Measurements from ENCODE around the gene LMX1B. TPM values are rescaled to one million over a fixed set of nuclear protein-coding genes. Genes with fewer than 3 reads are reported as not detected.

Gene LMX1B
- polyA plus RNA-seq, 1 of the 3 experiments (the other 2 are of a cell fraction) = not detected

GRCh38 chr9:126733005-126733404 lies 119.3 kb downstream of the LMX1B start:
- 32% methylated on average over 3 of the region's 3 CpGs for WGBS (ENCODE audit: low lambda C conversion rate)
- H3K9me3 ChIP-seq = 0 out of 2 replicates have a peak, but pooled peaks cover 5% of the 10 kb centered on the region
- DNase-seq = no peak
- TF ChIP-seq TCF12 (IDR thresholded peaks at IDR 0.05) (no peak), RAD21 (IDR thresholded peaks at IDR 0.05; ENCODE audit: low read length) (no peak), PBX3 (IDR thresholded peaks at IDR 0.05) (no peak), YY1 (IDR thresholded peaks at IDR 0.05; ENCODE audit: low read depth) (no peak), REST (IDR thresholded peaks at IDR 0.05; ENCODE audit: low read depth, low read length) (no peak), FOXJ3 (CRISPR knock-in tag; IDR thresholded peaks at IDR 0.05) (no peak), EZH2phosphoT487 (IDR thresholded peaks at IDR 0.05; ENCODE audit: borderline replicate concordance, low read depth) (no peak)
- no peaks in the 10 kb centered on the region for H4K20me1 ChIP-seq (ENCODE audit: insufficient read depth)
- H2AFZ ChIP-seq (ENCODE audit: low read depth) = no peak overlapping the region
- no peaks in the 10 kb centered on the region for H3K9me2 ChIP-seq
- no peak overlapping the region for H3K9ac ChIP-seq
- H3F3A ChIP-seq (replicated peaks; ENCODE audit: insufficient read depth) = no peaks in the 10 kb centered on the region
- no peaks in the 10 kb centered on the region for H3K79me2 ChIP-seq (ENCODE audit: insufficient read depth)
- no peaks in the 10 kb centered on the region for H3K36me3 ChIP-seq (replicated peaks in 1 of 2; ENCODE audit: control insufficient read depth in 1 of 2, insufficient read depth in 2 of 2, low read length in 1 of 2)
- POLR2A ChIA-PET = no interaction called here
- CTCF ChIA-PET = interaction anchor here (1.2 to 1.8 kb wide), 5 partner anchors 9 to 49 kb away, joined by 3 to 5 read pairs (median 4); no protein-coding TSS in a partner anchor
- no peak overlapping the region for H3K27ac ChIP-seq (ENCODE audit: low read depth in 2 of 2, low read length in 1 of 2)
- H3K4me3 ChIP-seq (ENCODE audit: low read depth in 2 of 2, low read length in 1 of 2) = no peak overlapping the region
- no peaks in the 10 kb centered on the region; the same call in 1 of the 2 replicates for H3K27me3 ChIP-seq (ENCODE audit: insufficient read depth)
- H3K4me1 ChIP-seq (ENCODE audit: control insufficient read depth in 1 of 2, insufficient read depth in 2 of 2, low read depth in 1 of 2, low read length in 1 of 2) = no peaks in the 10 kb centered on the region
- H3K4me2 ChIP-seq = no peak overlapping the region

GRCh38 chr9:126734877-126735276 lies 121.1 kb downstream of the LMX1B start:
- Histone ChIP-seq H3K4me1 (ENCODE audit: control insufficient read depth in 1 of 2, insufficient read depth in 2 of 2, low read depth in 1 of 2, low read length in 1 of 2) (no peaks in the 10 kb centered on the region), H3K4me3 (ENCODE audit: low read depth in 2 of 2, low read length in 1 of 2) (no peak overlapping the region), H4K20me1 (ENCODE audit: insufficient read depth) (no peaks in the 10 kb centered on the region), H2AFZ (ENCODE audit: low read depth) (no peak overlapping the region), H3K27me3 (ENCODE audit: insufficient read depth) (no peaks in the 10 kb centered on the region; the same call in 1 of the 2 replicates), H3K36me3 (replicated peaks in 1 of 2; ENCODE audit: control insufficient read depth in 1 of 2, insufficient read depth in 2 of 2, low read length in 1 of 2) (no peaks in the 10 kb centered on the region), H3K9me3 (0 out of 2 replicates have a peak, but pooled peaks cover 5% of the 10 kb centered on the region), H3F3A (replicated peaks; ENCODE audit: insufficient read depth) (no peaks in the 10 kb centered on the region), H3K4me2 (no peak overlapping the region), H3K79me2 (ENCODE audit: insufficient read depth) (no peaks in the 10 kb centered on the region), H3K27ac (ENCODE audit: low read depth in 2 of 2, low read length in 1 of 2) (no peak overlapping the region), H3K9ac (no peak overlapping the region), H3K9me2 (no peaks in the 10 kb centered on the region)
- ChIA-PET POLR2A (no interaction called here), CTCF (interaction anchor here (1.2 to 1.3 kb wide), 2 partner anchors 47 to 243 kb away, joined by 3 to 5 read pairs; no protein-coding TSS in a partner anchor)
- DNase-seq = no peak
- WGBS (ENCODE audit: low lambda C conversion rate) = 19% methylated on average over 2 of the region's 2 CpGs
- TF ChIP-seq, protein P1, sequence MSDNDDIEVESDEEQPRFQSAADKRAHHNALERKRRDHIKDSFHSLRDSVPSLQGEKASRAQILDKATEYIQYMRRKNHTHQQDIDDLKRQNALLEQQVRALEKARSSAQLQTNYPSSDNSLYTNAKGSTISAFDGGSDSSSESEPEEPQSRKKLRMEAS (IDR thresholded peaks at IDR 0.05; ENCODE audit: low read depth) = no peak
- TF ChIP-seq RCOR1 (IDR thresholded peaks at IDR 0.05; ENCODE audit: low read length) = no peak

Measured in SK-N-SH (cell line).